ENCODE results near the gene TMEM9. TPM values are rescaled to one million over a fixed set of nuclear protein-coding genes. Genes with fewer than 3 reads are reported as not detected.

Gene TMEM9
- total and polyA plus RNA-seq, 2 donors (not counting 3 experiments of a cell fraction or from before 2014, with no cell fraction given): 39.3 to 96.1 TPM

GRCh38 chr1:201144701-201145100 is 9.6 kb downstream of the TMEM9 start:
- no peak overlapping the region for H2AFZ ChIP-seq (ENCODE audit: low read depth, low read length)
- no peak overlapping the region for H3K9ac ChIP-seq (replicated peaks; ENCODE audit: extremely low read depth, insufficient read depth, low read length)
- TF ChIP-seq GATA2 (IDR thresholded peaks at IDR 0.05; ENCODE audit: insufficient read depth, insufficient read length, low read depth, low read length) (no peak), MYC (IDR thresholded peaks at IDR 0.05; ENCODE audit: low read depth, low read length) (no peak), POLR2A (IDR thresholded peaks at IDR 0.05; ENCODE audit: low read depth, low read length) (no peak), MAX (IDR thresholded peaks at IDR 0.05; ENCODE audit: insufficient read depth, insufficient read length) (no peak), EZH2 (IDR thresholded peaks at IDR 0.05; ENCODE audit: borderline replicate concordance, low read depth, low read length, severe bottlenecking) (no peak), JUN (IDR thresholded peaks at IDR 0.05; ENCODE audit: borderline replicate concordance, insufficient read depth, insufficient read length, low read depth) (no peak), FOS (IDR thresholded peaks at IDR 0.05; ENCODE audit: borderline replicate concordance, insufficient read depth, low read length) (no peak), CTCF (IDR thresholded peaks at IDR 0.05; ENCODE audit: extremely low read depth in 1 of 2, insufficient read depth in 1 of 2, low read depth in 1 of 2, low read length in 2 of 2) (no peak), POLR2AphosphoS5 (IDR thresholded peaks at IDR 0.05; ENCODE audit: insufficient read depth, low read depth, low read length) (no peak)
- H4K20me1 ChIP-seq (replicated peaks; ENCODE audit: control insufficient read depth, extremely low read depth, insufficient read depth, low read length): no peaks in the 10 kb centered on the region
- BruUV-seq (replicated peaks): no TSS peak
- no peak overlapping the region for H3K27ac ChIP-seq (ENCODE audit: insufficient read depth, low read depth, low read length)
- intact Hi-C loops (cut with micrococcal nuclease): no loop called here
- DNase-seq (ENCODE audit: low read depth, low spot score) (no peak), FAIRE-seq (no peak)
- H3K9me1 ChIP-seq (replicated peaks; ENCODE audit: control insufficient read depth, extremely low read depth, insufficient read depth, low read length): no peaks in the 10 kb centered on the region
- ChIA-PET POLR2A (no interaction called here), CTCF (no interaction called here)
- H3K36me3 ChIP-seq (ENCODE audit: control insufficient read depth in 2 of 2, extremely low read depth in 1 of 2, insufficient read depth in 2 of 2, low read length in 2 of 2): peaks cover 6 to 51% of the 10 kb centered on the region in 2 experiments
- H3K9me3 ChIP-seq (replicated peaks; ENCODE audit: control insufficient read depth, insufficient read depth, low read length): no peaks in the 10 kb centered on the region
- no peaks in the 10 kb centered on the region for H3K27me3 ChIP-seq (ENCODE audit: control insufficient read depth in 2 of 2, insufficient read depth in 2 of 2, low read length in 2 of 2)
- dilution Hi-C loops (cut with MboI; ENCODE audit: extremely low pct_ligation_motif_present, low sequenced_read_pairs): no loop called here
- H3K4me2 ChIP-seq (ENCODE audit: insufficient read depth, low read length): no peak overlapping the region
- no peaks in the 10 kb centered on the region for H3K79me2 ChIP-seq (ENCODE audit: control insufficient read depth, insufficient read depth, low read length)
- no peaks in the 10 kb centered on the region for H3K4me1 ChIP-seq (ENCODE audit: control insufficient read depth, extremely low read depth, insufficient read depth, low read length)
- H3K4me3 ChIP-seq (replicated peaks in 1 of 3; ENCODE audit: insufficient read depth in 1 of 3, low read depth in 1 of 3, low read length in 3 of 3): no peak overlapping the region
